Erythroblast (primary cell): ENCODE data around the gene TK2.

Experiments
- GATA1 ChIP-seq: IDR thresholded peaks from 2 replicates; pipeline ENCODE4 v1.6.1; 2011; ENCODE audit warnings: low read depth, mild to moderate bottlenecking, control low read depth, low read length, moderate library complexity
- POLR2A ChIP-seq: IDR thresholded peaks from 2 replicates; pipeline ENCODE4 v1.6.1; 2011; ENCODE audit warnings: mild to moderate bottlenecking, low read length

- TF ChIP-seq POLR2A, result no peak
- TF ChIP-seq GATA1, result no peak
Measured at GRCh38 chr16:66592241-66592640, 42.3 kb upstream of the TK2 start.
